Upper lobe of right lung (tissue), 1 donor: Measurements from ENCODE around the gene KBTBD2. TPM values are rescaled to one million over a fixed set of nuclear protein-coding genes. Genes with fewer than 3 reads are reported as not detected.
"Not testable (repeated sequence)": the region's sequence is repeated elsewhere in the genome, so short reads cannot be mapped to it uniquely, and the experiment has no call there.

Source experiments
- ATAC-seq: fragments of 200-7000 bp; cut with Tn5 transposase; one replicate; pipeline ENCODE4 v1.9.1; 2020; ENCODE audit warnings: mild to moderate bottlenecking, moderate library complexity
- DNase-seq: peaks from one replicate; pipeline ENCODE4 v3.0.0-alpha.2; 2020
- H3K27ac ChIP-seq: fragments of 200-600 bp; one replicate; pipeline ENCODE4 v1.8.0; 2022
- H3K27me3 ChIP-seq: fragments of 200-600 bp; one replicate; pipeline ENCODE4 v1.8.0; 2022; ENCODE audit warnings: mild to moderate bottlenecking
- H3K36me3 ChIP-seq: fragments of 200-600 bp; one replicate; pipeline ENCODE4 v1.8.0; 2022
- H3K4me1 ChIP-seq: fragments of 200-600 bp; one replicate; pipeline ENCODE4 v1.8.0; 2022
- H3K4me3 ChIP-seq: fragments of 200-600 bp; one replicate; pipeline ENCODE4 v1.8.0; 2022; ENCODE audit warnings: mild to moderate bottlenecking
- H3K9me3 ChIP-seq: fragments of 200-600 bp; one replicate; pipeline ENCODE4 v1.8.0; 2022
- CTCF ChIP-seq: fragments of 200-600 bp; IDR thresholded peaks from one replicate; pipeline ENCODE4 v1.8.0; 2022; ENCODE audit warnings: antibody characterized with exemption
- intact Hi-C: fragments of 100-400 bp; cut with DNase I; formaldehyde crosslinking; loops from one replicate; pipeline ENCODE4 v1.11.0; 2022
- total RNA-seq: library from RNA; stranded (reverse); fragmentation: NEBNext Ultra II Directional; extraction: Animal tissue kit (Norgen Biotek cat#: 25700); gene quantifications from one replicate; pipeline ENCODE4 v1.2.1, GENCODE V29; 2021
- donor health status: DM: no; HTN: yes; CAD: no; lungs with severe emphysema.

Gene KBTBD2
- total RNA-seq, 1 donor from 2014 or later = 44.7 TPM

- no peak for DNase-seq
- TF ChIP-seq CTCF = no peak
- H3K36me3 ChIP-seq = peaks cover 61% of the 10 kb centered on the region
- no peak for ATAC-seq
- no peaks in the 10 kb centered on the region for H3K4me1 ChIP-seq
- intact Hi-C loops = no loop called here
- H3K9me3 ChIP-seq = no peaks in the 10 kb centered on the region
- H3K27me3 ChIP-seq = no peaks in the 10 kb centered on the region
- H3K27ac ChIP-seq = no peak overlapping the region
- H3K4me3 ChIP-seq = no peak overlapping the region
Observed at GRCh38 chr7:32930378-32930777, 38.8 kb upstream of the KBTBD2 start.

- Histone ChIP-seq H3K4me1 (no peaks in the 10 kb centered on the region), H3K9me3 (no peaks in the 10 kb centered on the region), H3K36me3 (peaks cover 61% of the 10 kb centered on the region), H3K4me3 (no peak overlapping the region), H3K27me3 (no peaks in the 10 kb centered on the region), H3K27ac (no peak overlapping the region)
- DNase-seq = no peak
- no peak for ATAC-seq
- TF ChIP-seq CTCF = no peak
- intact Hi-C loops = loop anchor here (10.0 kb wide), 1 partner anchor 85 kb away; no protein-coding TSS in a partner anchor
Observed at GRCh38 chr7:32929430-32930143, 38.0 kb upstream of the KBTBD2 start.

GRCh38 chr7:32928785-32929298 is 37.3 kb upstream of the KBTBD2 start:
- DNase-seq (no peak), ATAC-seq (no peak)
- intact Hi-C loops = loop anchor here (10.0 kb wide), 1 partner anchor 84 kb away; no protein-coding TSS in a partner anchor
- H3K36me3 ChIP-seq = peaks cover 68% of the 10 kb centered on the region
- no peaks in the 10 kb centered on the region for H3K4me1 ChIP-seq
- no peak overlapping the region for H3K4me3 ChIP-seq
- TF ChIP-seq CTCF = no peak
- H3K27ac ChIP-seq = no peak overlapping the region
- no peaks in the 10 kb centered on the region for H3K9me3 ChIP-seq
- H3K27me3 ChIP-seq = no peaks in the 10 kb centered on the region

- no peaks in the 10 kb centered on the region for H3K4me1 ChIP-seq
- ATAC-seq = peak; percentile 49
- H3K27me3 ChIP-seq = no peaks in the 10 kb centered on the region
- no peaks in the 10 kb centered on the region for H3K9me3 ChIP-seq
- no peak overlapping the region for H3K4me3 ChIP-seq
- no peak for TF ChIP-seq CTCF
- DNase-seq = no peak
- intact Hi-C loops = loop anchor here (10.0 kb wide), 1 partner anchor 77 kb away; no protein-coding TSS in a partner anchor
- no peak overlapping the region for H3K27ac ChIP-seq
- H3K36me3 ChIP-seq = peaks cover 63% of the 10 kb centered on the region
Observed at GRCh38 chr7:32921896-32922295, 30.3 kb upstream of the KBTBD2 start.

- intact Hi-C loops, H3K9me3 ChIP-seq, H3K4me3 ChIP-seq, H3K27me3 ChIP-seq, H3K4me1 ChIP-seq, H3K27ac ChIP-seq, DNase-seq, ATAC-seq: not testable (repeated sequence)
- H3K36me3 ChIP-seq = peaks cover 60% of the 10 kb centered on the region
Observed at GRCh38 chr7:32916994-32917393, 25.4 kb upstream of the KBTBD2 start.

GRCh38 chr7:32916006-32916405 is 24.4 kb upstream of the KBTBD2 start:
- H3K36me3 ChIP-seq = peaks cover 60% of the 10 kb centered on the region
- no peak for TF ChIP-seq CTCF
- H3K9me3 ChIP-seq = no peaks in the 10 kb centered on the region

More at GRCh38 chr7:32916006-32916405, 24.4 kb upstream of the KBTBD2 start:
- intact Hi-C loops = no loop called here
- H3K27ac ChIP-seq = no peak overlapping the region
- ATAC-seq (no peak), DNase-seq (no peak)
- H3K4me3 ChIP-seq = no peak overlapping the region
- no peaks in the 10 kb centered on the region for H3K4me1 ChIP-seq
- no peaks in the 10 kb centered on the region for H3K27me3 ChIP-seq
